Left kidney (tissue), 2 donors: Measurements from ENCODE around the gene ZNF692. TPM values are rescaled to one million over a fixed set of nuclear protein-coding genes. Genes with fewer than 3 reads are reported as not detected.
"Not testable (repeated sequence)": the region's sequence is repeated elsewhere in the genome, so short reads cannot be mapped to it uniquely, and the experiment has no call there.

ENCODE experiments used
- DNase-seq: peaks from one replicate; pipeline ENCODE4 v3.0.0-alpha.2; 2013
- polyA plus RNA-seq: library from polyadenylated mRNA; unstranded; fragments of 120-200 nt; gene quantifications from one replicate; pipeline ENCODE4 v1.2.1, GENCODE V29; 2013; ENCODE audit not compliant: insufficient read length

The ZNF692 gene
- polyA plus RNA-seq, 1 donor, result 49.7 TPM

GRCh38 chr1:248882427-248882826 is 23.5 kb upstream of the ZNF692 start:
- DNase-seq, result not testable (repeated sequence)

GRCh38 chr1:248881261-248881660 is 22.4 kb upstream of the ZNF692 start:
- DNase-seq, result no peak

GRCh38 chr1:248873993-248874533 is 15.2 kb upstream of the ZNF692 start:
- peak; percentile 90 for DNase-seq

- peak; percentile 96 for DNase-seq
Measured at GRCh38 chr1:248873409-248873992, 14.6 kb upstream of the ZNF692 start.

GRCh38 chr1:248872752-248873408 is 14.0 kb upstream of the ZNF692 start:
- peak; percentile 71 for DNase-seq

- no peak for DNase-seq
Measured at GRCh38 chr1:248871837-248872401, 13.0 kb upstream of the ZNF692 start.

GRCh38 chr1:248862998-248863881 is 4.4 kb upstream of the ZNF692 start:
- DNase-seq, result peak; percentile 82

GRCh38 chr1:248862695-248862997 is 3.8 kb upstream of the ZNF692 start:
- no peak for DNase-seq

- no peak for DNase-seq
Measured at GRCh38 chr1:248861616-248862015, 2.7 kb upstream of the ZNF692 start.

- DNase-seq, result no peak
Measured at GRCh38 chr1:248860007-248860406, 1.1 kb upstream of the ZNF692 start.

- DNase-seq, result peak; percentile 54
Measured at GRCh38 chr1:248858096-248858890, 592 bp downstream of the ZNF692 start.

GRCh38 chr1:248857749-248858095 is 1.2 kb downstream of the ZNF692 start:
- DNase-seq, result no peak

GRCh38 chr1:248857201-248857600 is 1.7 kb downstream of the ZNF692 start:
- DNase-seq, result no peak

- no peak for DNase-seq
Measured at GRCh38 chr1:248856176-248856575, 2.7 kb downstream of the ZNF692 start.

- no peak for DNase-seq
Measured at GRCh38 chr1:248855580-248855979, 3.3 kb downstream of the ZNF692 start.

GRCh38 chr1:248853663-248854375 is 5.1 kb downstream of the ZNF692 start:
- no peak for DNase-seq

GRCh38 chr1:248852481-248853405 is 6.1 kb downstream of the ZNF692 start:
- no peak for DNase-seq

GRCh38 chr1:248851390-248851789 is 7.5 kb downstream of the ZNF692 start:
- no peak for DNase-seq

GRCh38 chr1:248850536-248851251 is 8.2 kb downstream of the ZNF692 start:
- DNase-seq, result no peak
